LNCAP (cell line): ENCODE results near the gene AJAP1.

Source experiments
- CTCF ChIP-seq: fragments of 450-650 bp; IDR thresholded peaks from 2 replicates; pipeline ENCODE4 v1.5.1; 2017; ENCODE audit warnings: mild to moderate bottlenecking

AJAP1 gene

GRCh38 chr1:4626560-4627319 is 27.7 kb upstream of the AJAP1 start:
- no peak for TF ChIP-seq CTCF

GRCh38 chr1:4627353-4627752 is 27.1 kb upstream of the AJAP1 start:
- no peak for TF ChIP-seq CTCF

- no peak for TF ChIP-seq CTCF
These were observed 25.4 kb upstream of the AJAP1 start for GRCh38 chr1:4628992-4629391.

- no peak for TF ChIP-seq CTCF
These were observed 23.8 kb upstream of the AJAP1 start for GRCh38 chr1:4630561-4630960.

- no peak for TF ChIP-seq CTCF
These were observed 23.1 kb upstream of the AJAP1 start for GRCh38 chr1:4631321-4631720.

GRCh38 chr1:4633346-4633745 is 21.1 kb upstream of the AJAP1 start:
- no peak for TF ChIP-seq CTCF

GRCh38 chr1:4634156-4634792 is 20.1 kb upstream of the AJAP1 start:
- TF ChIP-seq CTCF: no peak
